ENCODE measurements around the gene WDR83. TPM values are rescaled to one million over a fixed set of nuclear protein-coding genes. Genes with fewer than 3 reads are reported as not detected.

Gene WDR83
- total and polyA plus RNA-seq, 4 donors: 7.1 to 20.9 (median 10.6) TPM

- WGBS, 2 donors: 76 to 82% methylated on average over 29 of the region's 29 CpGs
- no peaks in the 10 kb centered on the region for H3K27me3 ChIP-seq (ENCODE audit: control insufficient read depth in 1 of 2, insufficient read depth in 2 of 2, low read length in 1 of 2)
- DNase-seq (no peak), ATAC-seq (ENCODE audit: low FRiP score) (no peak)
- H3K9me3 ChIP-seq (ENCODE audit: control insufficient read depth, low read length): no peaks in the 10 kb centered on the region
- H3K4me1 ChIP-seq (ENCODE audit: control insufficient read depth in 1 of 2, insufficient read depth in 2 of 2, low read length in 2 of 2): no peaks in the 10 kb centered on the region
- intact Hi-C loops (cut with DNase I): loop anchor here in 1 of 2 donors (5.0 kb wide), 1 partner anchor 112 kb away; the partner anchor contains the start of gene ZNF564
- peaks cover 0 to 8% of the 10 kb centered on the region in 2 donors for H3K36me3 ChIP-seq (ENCODE audit: control insufficient read depth in 1 of 2, insufficient read depth in 2 of 2, low read length in 1 of 2)
- H3K27ac ChIP-seq (ENCODE audit: low read depth in 1 of 2, low read length in 2 of 2): no peak overlapping the region
- no peak overlapping the region for H3K4me3 ChIP-seq (ENCODE audit: low read length in 2 of 2)
These were observed 2.0 kb upstream of the WDR83 start for GRCh38 chr19:12664406-12665280.

- no peaks in the 10 kb centered on the region for H3K27me3 ChIP-seq (ENCODE audit: control insufficient read depth in 1 of 2, insufficient read depth in 2 of 2, low read length in 1 of 2)
- DNase-seq (peak in 1 of 2 donors; percentile 87), ATAC-seq (ENCODE audit: low FRiP score) (no peak)
- no peak overlapping the region for H3K27ac ChIP-seq (ENCODE audit: low read depth in 1 of 2, low read length in 2 of 2)
- intact Hi-C loops (cut with DNase I): loop anchor here in 1 of 2 donors (5.0 kb wide), 1 partner anchor 113 kb away; the partner anchor contains the start of gene ZNF564
- peaks cover 0 to 6% of the 10 kb centered on the region in 2 donors for H3K36me3 ChIP-seq (ENCODE audit: control insufficient read depth in 1 of 2, insufficient read depth in 2 of 2, low read length in 1 of 2)
- H3K9me3 ChIP-seq (ENCODE audit: control insufficient read depth, low read length): no peaks in the 10 kb centered on the region
- no peaks in the 10 kb centered on the region for H3K4me1 ChIP-seq (ENCODE audit: control insufficient read depth in 1 of 2, insufficient read depth in 2 of 2, low read length in 2 of 2)
- no peak overlapping the region for H3K4me3 ChIP-seq (ENCODE audit: low read length in 2 of 2)
- 89 to 92% methylated on average over 10 of the region's 10 CpGs for WGBS, 2 donors
These were observed 1.4 kb upstream of the WDR83 start for GRCh38 chr19:12665281-12665573.

GRCh38 chr19:12665671-12666264, 839 bp upstream of the WDR83 start:
- H3K4me1 ChIP-seq (ENCODE audit: control insufficient read depth in 1 of 2, insufficient read depth in 2 of 2, low read length in 2 of 2): no peaks in the 10 kb centered on the region
- DNase-seq (no peak), ATAC-seq (ENCODE audit: low FRiP score) (no peak)
- H3K27me3 ChIP-seq (ENCODE audit: control insufficient read depth in 1 of 2, insufficient read depth in 2 of 2, low read length in 1 of 2): no peaks in the 10 kb centered on the region
- no peaks in the 10 kb centered on the region for H3K9me3 ChIP-seq (ENCODE audit: control insufficient read depth, low read length)
- H3K36me3 ChIP-seq (ENCODE audit: control insufficient read depth in 1 of 2, insufficient read depth in 2 of 2, low read length in 1 of 2): peaks cover 0 to 6% of the 10 kb centered on the region in 2 donors
- intact Hi-C loops (cut with DNase I): loop anchor here in 1 of 2 donors (2.0 to 5.0 kb wide), 2 partner anchors 101 to 113 kb away; partner anchors contain the start of gene ZNF564
- H3K27ac ChIP-seq (ENCODE audit: low read depth in 1 of 2, low read length in 2 of 2): no peak overlapping the region
- 53 to 59% methylated on average over 12 of the region's 12 CpGs for WGBS, 2 donors
- peak overlapping the region; percentile 44 to 68 for H3K4me3 ChIP-seq (ENCODE audit: low read length in 2 of 2)

- no peak overlapping the region for H3K4me3 ChIP-seq (ENCODE audit: low read length in 2 of 2)
- no peaks in the 10 kb centered on the region for H3K9me3 ChIP-seq (ENCODE audit: control insufficient read depth, low read length)
- H3K27ac ChIP-seq (ENCODE audit: low read depth in 1 of 2, low read length in 2 of 2): no peak overlapping the region
- intact Hi-C loops (cut with DNase I): loop anchor here in 1 of 2 donors (2.0 to 5.0 kb wide), 2 partner anchors 103 to 116 kb away; partner anchors contain the start of gene ZNF564
- WGBS, 2 donors: 77 to 82% methylated on average over 4 of the region's 4 CpGs
- no peaks in the 10 kb centered on the region for H3K4me1 ChIP-seq (ENCODE audit: control insufficient read depth in 1 of 2, insufficient read depth in 2 of 2, low read length in 2 of 2)
- no peak for DNase-seq
- H3K36me3 ChIP-seq (ENCODE audit: control insufficient read depth in 1 of 2, insufficient read depth in 2 of 2, low read length in 1 of 2): peaks cover 0 to 4% of the 10 kb centered on the region in 2 donors
- no peaks in the 10 kb centered on the region for H3K27me3 ChIP-seq (ENCODE audit: control insufficient read depth in 1 of 2, insufficient read depth in 2 of 2, low read length in 1 of 2)
- ATAC-seq (ENCODE audit: low FRiP score): no peak
These were observed 1.2 kb downstream of the WDR83 start for GRCh38 chr19:12667731-12668302.

GRCh38 chr19:12668346-12668745, 1.7 kb downstream of the WDR83 start:
- intact Hi-C loops (cut with DNase I): loop anchor here in 1 of 2 donors (5.0 kb wide), 1 partner anchor 116 kb away; the partner anchor contains the start of gene ZNF564
- no peak overlapping the region for H3K27ac ChIP-seq (ENCODE audit: low read depth in 1 of 2, low read length in 2 of 2)
- H3K27me3 ChIP-seq (ENCODE audit: control insufficient read depth in 1 of 2, insufficient read depth in 2 of 2, low read length in 1 of 2): no peaks in the 10 kb centered on the region
- DNase-seq: no peak
- no peaks in the 10 kb centered on the region for H3K4me1 ChIP-seq (ENCODE audit: control insufficient read depth in 1 of 2, insufficient read depth in 2 of 2, low read length in 2 of 2)
- peaks cover 0 to 1% of the 10 kb centered on the region in 2 donors for H3K36me3 ChIP-seq (ENCODE audit: control insufficient read depth in 1 of 2, insufficient read depth in 2 of 2, low read length in 1 of 2)
- ATAC-seq (ENCODE audit: low FRiP score): no peak
- peak overlapping the region; percentile 39 to 48 for H3K4me3 ChIP-seq (ENCODE audit: low read length in 2 of 2)
- H3K9me3 ChIP-seq (ENCODE audit: control insufficient read depth, low read length): no peaks in the 10 kb centered on the region
- 71 to 74% methylated on average over 8 of the region's 8 CpGs for WGBS, 2 donors

- 0% methylated on average over 24 of the region's 24 CpGs for WGBS, 2 donors
- no peaks in the 10 kb centered on the region for H3K4me1 ChIP-seq (ENCODE audit: control insufficient read depth in 1 of 2, insufficient read depth in 2 of 2, low read length in 2 of 2)
- intact Hi-C loops (cut with DNase I): loop anchor here in 1 of 2 donors (5.0 kb wide), 1 partner anchor 117 kb away; the partner anchor contains the start of gene ZNF564
These were observed 2.3 kb downstream of the WDR83 start for GRCh38 chr19:12668932-12669269.

GRCh38 chr19:12669270-12670158, 2.9 kb downstream of the WDR83 start:
- peak overlapping the region; percentile 70 to 87 for H3K27ac ChIP-seq (ENCODE audit: low read depth in 1 of 2, low read length in 2 of 2)
- no peaks in the 10 kb centered on the region for H3K36me3 ChIP-seq (ENCODE audit: control insufficient read depth in 1 of 2, insufficient read depth in 2 of 2, low read length in 1 of 2)
- ATAC-seq (ENCODE audit: low FRiP score) (peak; percentile 85), DNase-seq (peak; percentile 84 to 91)
- H3K4me3 ChIP-seq (ENCODE audit: low read length in 2 of 2): peak overlapping the region; percentile 39 to 48
- no peaks in the 10 kb centered on the region for H3K4me1 ChIP-seq (ENCODE audit: control insufficient read depth in 1 of 2, insufficient read depth in 2 of 2, low read length in 2 of 2)
- H3K27me3 ChIP-seq (ENCODE audit: control insufficient read depth in 1 of 2, insufficient read depth in 2 of 2, low read length in 1 of 2): no peaks in the 10 kb centered on the region
- intact Hi-C loops (cut with DNase I): loop anchor here (5.0 to 10.0 kb wide), 2 partner anchors 117 to 175 kb away; partner anchors contain the start of gene ZNF564 (in 1 of the 2)
- 0 to 1% methylated on average over 64 of the region's 64 CpGs for WGBS, 2 donors
- H3K9me3 ChIP-seq (ENCODE audit: control insufficient read depth, low read length): no peaks in the 10 kb centered on the region

More at GRCh38 chr19:12668932-12669269, 2.3 kb downstream of the WDR83 start:
- peak overlapping the region in 1 of 2 donors; percentile 87 for H3K27ac ChIP-seq (ENCODE audit: low read depth in 1 of 2, low read length in 2 of 2)
- no peaks in the 10 kb centered on the region for H3K27me3 ChIP-seq (ENCODE audit: control insufficient read depth in 1 of 2, insufficient read depth in 2 of 2, low read length in 1 of 2)
- ATAC-seq (ENCODE audit: low FRiP score): peak; percentile 17
- peak overlapping the region; percentile 39 to 48 for H3K4me3 ChIP-seq (ENCODE audit: low read length in 2 of 2)
- no peaks in the 10 kb centered on the region for H3K9me3 ChIP-seq (ENCODE audit: control insufficient read depth, low read length)
- peak in 1 of 2 donors; percentile 73 for DNase-seq
- no peaks in the 10 kb centered on the region for H3K36me3 ChIP-seq (ENCODE audit: control insufficient read depth in 1 of 2, insufficient read depth in 2 of 2, low read length in 1 of 2)
